GM21447 (cell line): ENCODE results near the gene PDE3B.
"Not testable (repeated sequence)": the region's sequence is repeated elsewhere in the genome, so short reads cannot be mapped to it uniquely, and the experiment has no call there.

Experiments used
- ATAC-seq: cut with Tn5 transposase; IDR thresholded peaks from one replicate; pipeline ENCODE4 v1.9.1; 2021; ENCODE audit not compliant: unreplicated experiment

PDE3B gene

GRCh38 chr11:14742849-14743559, 99.4 kb downstream of the PDE3B start:
- no peak for ATAC-seq

- not testable (repeated sequence) for ATAC-seq
Measured at GRCh38 chr11:14743667-14744066, 100.1 kb downstream of the PDE3B start.

GRCh38 chr11:14746857-14747395, 103.3 kb downstream of the PDE3B start:
- no peak for ATAC-seq

- no peak for ATAC-seq
Measured at GRCh38 chr11:14748090-14748489, 104.5 kb downstream of the PDE3B start.

GRCh38 chr11:14750911-14751310, 107.3 kb downstream of the PDE3B start:
- no peak for ATAC-seq

GRCh38 chr11:14751975-14752407, 108.4 kb downstream of the PDE3B start:
- ATAC-seq = no peak

GRCh38 chr11:14755140-14755539, 111.5 kb downstream of the PDE3B start:
- ATAC-seq = no peak

- ATAC-seq = no peak
Measured at GRCh38 chr11:14756349-14756748, 112.7 kb downstream of the PDE3B start.

GRCh38 chr11:14759300-14760012, 115.9 kb downstream of the PDE3B start:
- ATAC-seq = not testable (repeated sequence)

GRCh38 chr11:14764179-14764578, 120.6 kb downstream of the PDE3B start:
- no peak for ATAC-seq

GRCh38 chr11:14764579-14765527, 121.2 kb downstream of the PDE3B start:
- peak; percentile 91 for ATAC-seq

- no peak for ATAC-seq
Measured at GRCh38 chr11:14766585-14766984, 123.0 kb downstream of the PDE3B start.

GRCh38 chr11:14768526-14769188, 125.1 kb downstream of the PDE3B start:
- peak; percentile 59 for ATAC-seq

GRCh38 chr11:14773755-14774154, 130.2 kb downstream of the PDE3B start:
- ATAC-seq = no peak

GRCh38 chr11:14774721-14775120, 131.1 kb downstream of the PDE3B start:
- ATAC-seq = no peak

GRCh38 chr11:14775897-14776296, 132.3 kb downstream of the PDE3B start:
- ATAC-seq = no peak

- ATAC-seq = not testable (repeated sequence)
Measured at GRCh38 chr11:14778460-14778859, 134.9 kb downstream of the PDE3B start.

- ATAC-seq = no peak
Measured at GRCh38 chr11:14783788-14784187, 140.2 kb downstream of the PDE3B start.

- ATAC-seq = no peak
Measured at GRCh38 chr11:14784230-14784629, 140.6 kb downstream of the PDE3B start.

- no peak for ATAC-seq
Measured at GRCh38 chr11:14789879-14790484, 146.4 kb downstream of the PDE3B start.
